ENCODE measurements around the gene CPEB1.

The CPEB1 gene

DNA sequence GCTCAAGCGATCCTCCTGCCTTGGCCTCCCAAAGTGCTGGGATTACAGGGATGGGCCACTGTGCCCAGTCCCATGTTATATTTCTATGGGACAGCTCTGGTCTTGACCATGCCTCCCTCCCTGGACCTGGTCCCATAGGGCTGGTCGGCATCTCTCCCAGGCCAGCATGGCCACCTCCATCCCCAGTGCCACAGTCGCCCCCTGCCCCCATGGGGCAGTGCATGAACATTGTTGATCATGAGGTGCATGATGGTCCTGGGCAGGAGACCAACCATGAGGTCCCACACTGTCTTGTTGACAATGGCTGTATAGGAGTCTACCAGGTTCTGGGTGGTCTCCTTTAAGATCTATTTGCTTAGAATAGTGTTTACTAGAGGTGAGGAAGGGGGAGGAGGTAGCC lies 113.4 kb downstream of the CPEB1 start:
- intact Hi-C loops (cut with DNase I; ENCODE audit: low total_unique reads) = no loop called here
- no peak overlapping the region for H3K27ac ChIP-seq
- H3K27me3 ChIP-seq = no peaks in the 10 kb centered on the region
- H3K4me3 ChIP-seq = no peak overlapping the region
- peaks cover 0 to 28% (median 7%) of the 10 kb centered on the region in 4 donors for H3K4me1 ChIP-seq
- no peaks in the 10 kb centered on the region for H3K9me3 ChIP-seq
- H3K36me3 ChIP-seq = peaks cover 44 to 62% (median 59%) of the 10 kb centered on the region in 3 donors
- TF ChIP-seq, protein P1, sequence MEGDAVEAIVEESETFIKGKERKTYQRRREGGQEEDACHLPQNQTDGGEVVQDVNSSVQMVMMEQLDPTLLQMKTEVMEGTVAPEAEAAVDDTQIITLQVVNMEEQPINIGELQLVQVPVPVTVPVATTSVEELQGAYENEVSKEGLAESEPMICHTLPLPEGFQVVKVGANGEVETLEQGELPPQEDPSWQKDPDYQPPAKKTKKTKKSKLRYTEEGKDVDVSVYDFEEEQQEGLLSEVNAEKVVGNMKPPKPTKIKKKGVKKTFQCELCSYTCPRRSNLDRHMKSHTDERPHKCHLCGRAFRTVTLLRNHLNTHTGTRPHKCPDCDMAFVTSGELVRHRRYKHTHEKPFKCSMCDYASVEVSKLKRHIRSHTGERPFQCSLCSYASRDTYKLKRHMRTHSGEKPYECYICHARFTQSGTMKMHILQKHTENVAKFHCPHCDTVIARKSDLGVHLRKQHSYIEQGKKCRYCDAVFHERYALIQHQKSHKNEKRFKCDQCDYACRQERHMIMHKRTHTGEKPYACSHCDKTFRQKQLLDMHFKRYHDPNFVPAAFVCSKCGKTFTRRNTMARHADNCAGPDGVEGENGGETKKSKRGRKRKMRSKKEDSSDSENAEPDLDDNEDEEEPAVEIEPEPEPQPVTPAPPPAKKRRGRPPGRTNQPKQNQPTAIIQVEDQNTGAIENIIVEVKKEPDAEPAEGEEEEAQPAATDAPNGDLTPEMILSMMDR (IDR thresholded peaks at IDR 0.05) = no peak
- no peak for DNase-seq

DNA sequence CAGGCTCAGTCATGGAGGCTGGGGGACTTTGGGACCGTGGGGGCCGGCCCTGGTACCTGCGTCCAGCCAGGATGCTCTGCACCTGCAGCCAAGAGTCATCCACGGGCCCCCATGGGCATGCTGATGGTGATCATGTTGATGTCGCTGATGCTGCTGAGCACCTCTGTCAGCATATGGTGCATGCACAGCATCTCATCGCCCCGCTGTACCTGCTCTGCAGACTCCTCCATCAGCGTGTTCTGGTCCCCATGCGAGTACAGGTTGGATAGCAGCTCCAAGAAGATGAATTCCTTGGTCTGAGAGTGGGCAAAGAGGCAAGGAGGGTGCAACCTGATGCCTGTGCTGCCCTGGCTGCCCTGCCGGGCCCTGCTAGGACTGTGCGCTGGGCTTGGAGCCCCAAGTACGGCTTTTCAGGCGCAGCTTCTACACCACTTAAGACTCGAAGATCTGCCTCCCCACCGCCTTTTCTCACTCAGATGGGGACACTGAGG lies 114.1 kb downstream of the CPEB1 start:
- TF ChIP-seq, protein P1 (IDR thresholded peaks at IDR 0.05) = no peak
- intact Hi-C loops (cut with DNase I; ENCODE audit: low total_unique reads) = no loop called here
- peaks cover 0 to 20% (median 5%) of the 10 kb centered on the region in 4 donors for H3K4me1 ChIP-seq
- no peak for DNase-seq
- no peak overlapping the region for H3K27ac ChIP-seq
- no peaks in the 10 kb centered on the region for H3K27me3 ChIP-seq
- H3K4me3 ChIP-seq = no peak overlapping the region
- H3K9me3 ChIP-seq = no peaks in the 10 kb centered on the region
- peaks cover 36 to 54% (median 51%) of the 10 kb centered on the region in 3 donors for H3K36me3 ChIP-seq

DNA sequence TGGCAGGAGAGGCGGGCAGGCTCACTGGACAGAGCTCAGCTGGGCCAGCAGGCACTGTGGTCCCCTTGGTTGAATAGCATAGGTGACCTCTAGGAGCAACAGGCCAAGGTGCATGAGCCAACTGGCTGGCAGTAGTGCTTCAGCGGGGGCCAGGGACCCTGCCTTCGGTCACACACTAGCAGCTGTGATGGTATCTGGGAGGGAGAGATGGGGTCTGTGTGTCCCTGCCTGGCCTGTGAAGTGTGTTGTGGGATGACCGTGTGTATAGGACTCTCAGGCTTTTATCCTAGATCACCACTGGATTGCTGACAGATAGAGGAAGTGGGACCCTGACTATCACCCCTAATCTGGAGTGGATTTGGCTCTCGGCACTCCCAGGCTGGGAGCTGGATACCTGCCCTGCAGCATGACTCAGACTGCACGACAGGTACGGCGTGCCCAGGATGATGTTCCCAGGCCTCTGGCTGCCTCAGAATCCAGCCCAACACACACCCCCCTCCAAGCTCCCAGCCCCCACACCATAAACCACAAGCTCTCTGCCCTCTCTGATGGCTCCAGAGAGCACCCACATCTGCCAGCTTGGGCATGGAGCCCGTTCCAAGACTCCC lies 114.7 kb downstream of the CPEB1 start:
- Histone ChIP-seq H3K27ac (no peak overlapping the region), H3K27me3 (no peaks in the 10 kb centered on the region), H3K4me1 (peaks cover 0 to 15% (median 5%) of the 10 kb centered on the region in 4 donors), H3K9me3 (no peaks in the 10 kb centered on the region), H3K36me3 (peaks cover 30 to 49% (median 46%) of the 10 kb centered on the region in 3 donors), H3K4me3 (no peak overlapping the region)
- intact Hi-C loops (cut with DNase I; ENCODE audit: low total_unique reads) = no loop called here
- TF ChIP-seq, protein P1 (IDR thresholded peaks at IDR 0.05) = no peak
- no peak for DNase-seq

DNA sequence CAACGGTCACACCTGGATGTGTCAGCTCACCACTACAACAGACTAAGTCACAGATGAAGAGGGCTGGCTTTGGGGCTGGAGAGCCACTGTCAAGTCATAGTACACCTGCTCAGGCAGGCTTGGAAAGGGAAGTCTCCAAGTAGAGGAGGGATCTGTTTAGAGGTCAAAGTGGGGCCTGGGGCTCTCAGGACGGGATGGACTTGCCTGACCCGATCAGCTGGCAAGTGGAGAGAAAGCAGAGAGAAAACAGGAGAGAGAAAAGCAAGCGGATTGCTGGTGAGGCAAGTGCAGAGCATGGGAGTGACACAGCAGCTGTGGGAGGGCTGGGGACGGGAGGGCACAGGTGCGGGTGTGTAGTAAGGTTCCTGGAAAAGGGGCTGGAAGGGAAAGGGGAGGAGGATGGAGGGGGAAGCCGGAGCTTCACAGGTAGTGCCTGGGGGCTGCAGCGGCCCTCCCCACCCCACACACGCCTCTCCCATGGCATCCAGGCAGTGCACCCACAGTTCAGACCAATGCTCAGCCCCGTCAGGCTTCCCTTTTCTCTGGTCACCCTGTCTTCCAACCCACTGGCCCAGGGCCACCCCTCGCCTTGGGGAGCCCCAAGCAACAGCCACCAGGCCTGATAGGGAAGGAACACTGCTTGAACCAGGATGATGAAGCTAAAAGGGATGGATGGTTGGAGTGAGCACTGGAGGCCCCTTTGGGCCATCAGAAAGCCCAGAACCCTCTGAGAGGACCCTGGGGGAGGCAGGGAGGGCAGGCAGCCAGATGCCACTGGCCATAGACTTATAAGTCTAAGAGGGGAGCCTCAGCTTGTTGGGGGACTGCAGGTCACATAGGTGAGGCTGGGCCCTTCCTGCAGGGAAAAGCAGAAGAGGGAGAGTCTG lies 115.4 kb downstream of the CPEB1 start:
- Histone ChIP-seq H3K4me3 (no peak overlapping the region), H3K36me3 (peaks cover 24 to 42% (median 38%) of the 10 kb centered on the region in 3 donors), H3K27ac (no peak overlapping the region), H3K4me1 (peaks cover 0 to 8% (median 5%) of the 10 kb centered on the region in 4 donors), H3K27me3 (no peaks in the 10 kb centered on the region), H3K9me3 (no peaks in the 10 kb centered on the region)
- TF ChIP-seq, protein P1 (IDR thresholded peaks at IDR 0.05) = no peak
- no peak for DNase-seq
- intact Hi-C loops (cut with DNase I; ENCODE audit: low total_unique reads) = no loop called here

DNA sequence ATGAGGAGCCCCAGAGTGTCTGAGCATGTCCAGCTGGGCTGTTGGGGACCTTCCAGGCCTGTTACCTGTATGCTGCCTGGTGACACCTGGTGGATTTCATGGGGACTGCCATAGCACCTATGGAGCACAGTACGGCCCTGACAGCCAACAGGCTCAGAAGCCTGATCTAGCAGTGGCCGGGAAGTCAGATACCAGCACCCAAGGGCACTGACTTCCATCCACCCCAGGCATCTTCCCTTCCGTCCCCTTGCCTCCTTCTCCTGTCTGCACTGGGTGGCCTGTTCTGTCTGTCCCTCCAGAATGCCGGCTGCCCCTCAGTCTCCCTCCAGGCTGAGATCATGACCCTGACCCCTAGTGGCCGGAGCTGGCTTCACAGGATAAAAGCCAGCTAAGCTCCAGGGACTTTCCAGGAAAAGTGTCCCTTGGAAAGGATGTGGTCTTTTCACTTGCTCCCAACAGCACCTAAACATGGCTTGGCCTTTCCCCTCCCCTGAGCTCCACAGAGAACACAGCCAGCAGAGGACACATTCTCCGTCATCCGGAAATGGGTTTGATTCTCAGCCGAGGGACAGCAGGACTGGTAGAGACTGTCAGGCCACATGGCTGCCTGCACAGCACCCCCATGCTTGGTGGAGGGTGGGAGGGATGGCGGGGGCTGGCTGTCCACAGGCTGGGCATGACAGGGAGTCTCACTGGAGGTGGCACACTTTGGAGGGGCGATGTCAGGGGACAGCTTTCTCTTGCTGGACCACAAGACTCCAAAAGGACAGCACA lies 116.4 kb downstream of the CPEB1 start:
- peak; percentile 49 to 74 for DNase-seq
- H3K36me3 ChIP-seq = peaks cover 18 to 32% (median 31%) of the 10 kb centered on the region in 3 donors
- H3K27ac ChIP-seq = no peak overlapping the region
- TF ChIP-seq, protein P1 (IDR thresholded peaks at IDR 0.05) = peak; percentile 55 to 67
- no peaks in the 10 kb centered on the region for H3K27me3 ChIP-seq
- intact Hi-C loops (cut with DNase I; ENCODE audit: low total_unique reads) = no loop called here
- H3K9me3 ChIP-seq = no peaks in the 10 kb centered on the region
- peaks cover 0 to 7% (median 5%) of the 10 kb centered on the region in 4 donors for H3K4me1 ChIP-seq
- no peak overlapping the region for H3K4me3 ChIP-seq
